NCI-H748 (cell line): ENCODE measurements around the gene INA.

Experiments
- DNase-seq: peaks from one replicate; lab custom pipeline; 2025; ENCODE audit not compliant: unreplicated experiment; lab: John Stamatoyannopoulos, UW

Gene INA

GRCh38 chr10:103273041-103273441 lies 3.9 kb upstream of the INA start:
- DNase-seq: no peak

GRCh38 chr10:103276251-103276895 lies 565 bp upstream of the INA start:
- DNase-seq: no peak

GRCh38 chr10:103277713-103278536 lies 987 bp downstream of the INA start:
- DNase-seq: peak; percentile 50

GRCh38 chr10:103278537-103278823 lies 1.5 kb downstream of the INA start:
- DNase-seq: peak; percentile 30

GRCh38 chr10:103278862-103279298 lies 1.9 kb downstream of the INA start:
- DNase-seq: peak; percentile 37

- DNase-seq: peak; percentile 9
Observed at GRCh38 chr10:103280031-103280430, 3.1 kb downstream of the INA start.

GRCh38 chr10:103280506-103280905 lies 3.6 kb downstream of the INA start:
- no peak for DNase-seq

GRCh38 chr10:103281753-103282152 lies 4.8 kb downstream of the INA start:
- peak; percentile 89 for DNase-seq

GRCh38 chr10:103282961-103283360 lies 6.0 kb downstream of the INA start:
- no peak for DNase-seq

- DNase-seq: no peak
Observed at GRCh38 chr10:103284170-103284569, 7.2 kb downstream of the INA start.

- DNase-seq: no peak
Observed at GRCh38 chr10:103287992-103288391, 11.1 kb downstream of the INA start.

GRCh38 chr10:103291588-103291987 lies 14.7 kb downstream of the INA start:
- no peak for DNase-seq

GRCh38 chr10:103295374-103296015 lies 18.6 kb downstream of the INA start:
- no peak for DNase-seq

GRCh38 chr10:103307594-103307993 lies 30.7 kb downstream of the INA start:
- no peak for DNase-seq

GRCh38 chr10:103310197-103310596 lies 33.3 kb downstream of the INA start:
- DNase-seq: no peak

GRCh38 chr10:103316087-103316486 lies 39.1 kb downstream of the INA start:
- DNase-seq: no peak

- no peak for DNase-seq
Observed at GRCh38 chr10:103327906-103328305, 51.0 kb downstream of the INA start.

- DNase-seq: peak; percentile 12
Observed at GRCh38 chr10:103333934-103334520, 57.1 kb downstream of the INA start.

GRCh38 chr10:103334567-103334966 lies 57.6 kb downstream of the INA start:
- no peak for DNase-seq

GRCh38 chr10:103336370-103336769 lies 59.4 kb downstream of the INA start:
- no peak for DNase-seq
